WI38 (cell line): ENCODE data around the gene ZFYVE26.

Experiments
- H3K4me3 ChIP-seq: 2 replicates; pipeline ENCODE4 v1.5.1; 2011; ENCODE audit warnings: low read depth, mild to moderate bottlenecking, control low read depth, low read length
- CTCF ChIP-seq: IDR thresholded peaks from 2 replicates; pipeline ENCODE4 v1.5.1; 2012; ENCODE audit warnings: low read depth, mild to moderate bottlenecking, control low read depth, low read length

Gene ZFYVE26

GRCh38 chr14:67852926-67853604, 36.7 kb upstream of the ZFYVE26 start:
- TF ChIP-seq CTCF, result no peak
- H3K4me3 ChIP-seq, result no peak overlapping the region

GRCh38 chr14:67851785-67852410, 35.5 kb upstream of the ZFYVE26 start:
- no peak for TF ChIP-seq CTCF
- H3K4me3 ChIP-seq, result no peak overlapping the region

GRCh38 chr14:67850066-67850830, 33.9 kb upstream of the ZFYVE26 start:
- no peak overlapping the region for H3K4me3 ChIP-seq
- TF ChIP-seq CTCF, result no peak

- no peak overlapping the region for H3K4me3 ChIP-seq
Observed at GRCh38 chr14:67846029-67846610, 29.7 kb upstream of the ZFYVE26 start.

GRCh38 chr14:67837011-67837624, 20.7 kb upstream of the ZFYVE26 start:
- peak; percentile 28; the same call in 1 of the 2 replicates for TF ChIP-seq CTCF
- no peak overlapping the region for H3K4me3 ChIP-seq

More at GRCh38 chr14:67846029-67846610, 29.7 kb upstream of the ZFYVE26 start:
- TF ChIP-seq CTCF, result no peak

GRCh38 chr14:67835596-67835995, 19.2 kb upstream of the ZFYVE26 start:
- no peak overlapping the region for H3K4me3 ChIP-seq
- TF ChIP-seq CTCF, result no peak
